ENCODE measurements around the gene ZNF787.

DNA sequence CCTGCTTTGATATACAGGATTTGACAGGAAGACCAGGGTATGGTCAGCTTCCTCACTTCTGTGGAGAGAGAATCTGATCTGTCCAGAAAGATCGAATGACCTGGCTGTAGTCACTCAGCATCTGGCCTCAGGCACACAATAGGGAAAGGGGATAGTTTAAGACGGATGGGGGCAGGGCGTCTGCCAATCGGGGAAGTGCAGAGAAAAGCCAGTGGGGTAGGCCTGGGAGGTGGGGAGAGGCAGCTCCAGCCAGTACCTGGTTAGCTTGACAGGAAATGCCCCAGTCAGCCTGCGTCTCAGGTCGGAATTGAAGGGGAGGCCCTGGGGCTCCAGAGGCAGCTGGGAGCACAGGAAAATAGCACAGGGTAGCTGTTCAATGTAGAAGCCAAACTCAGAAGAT is 32.4 kb upstream of the ZNF787 start:
- TF ChIP-seq EZH2phosphoT487 (IDR thresholded peaks at IDR 0.05; ENCODE audit: low read depth), result no peak
- TF ChIP-seq, protein P1, sequence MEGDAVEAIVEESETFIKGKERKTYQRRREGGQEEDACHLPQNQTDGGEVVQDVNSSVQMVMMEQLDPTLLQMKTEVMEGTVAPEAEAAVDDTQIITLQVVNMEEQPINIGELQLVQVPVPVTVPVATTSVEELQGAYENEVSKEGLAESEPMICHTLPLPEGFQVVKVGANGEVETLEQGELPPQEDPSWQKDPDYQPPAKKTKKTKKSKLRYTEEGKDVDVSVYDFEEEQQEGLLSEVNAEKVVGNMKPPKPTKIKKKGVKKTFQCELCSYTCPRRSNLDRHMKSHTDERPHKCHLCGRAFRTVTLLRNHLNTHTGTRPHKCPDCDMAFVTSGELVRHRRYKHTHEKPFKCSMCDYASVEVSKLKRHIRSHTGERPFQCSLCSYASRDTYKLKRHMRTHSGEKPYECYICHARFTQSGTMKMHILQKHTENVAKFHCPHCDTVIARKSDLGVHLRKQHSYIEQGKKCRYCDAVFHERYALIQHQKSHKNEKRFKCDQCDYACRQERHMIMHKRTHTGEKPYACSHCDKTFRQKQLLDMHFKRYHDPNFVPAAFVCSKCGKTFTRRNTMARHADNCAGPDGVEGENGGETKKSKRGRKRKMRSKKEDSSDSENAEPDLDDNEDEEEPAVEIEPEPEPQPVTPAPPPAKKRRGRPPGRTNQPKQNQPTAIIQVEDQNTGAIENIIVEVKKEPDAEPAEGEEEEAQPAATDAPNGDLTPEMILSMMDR (IDR thresholded peaks at IDR 0.05; ENCODE audit: low read depth, low read length), result no peak

Measured in OCI-LY3 (cell line).